ENCODE measurements around the gene NANS.
A peak's percentile ranks its signal among the peaks of the same experiment; 100 is the strongest.
"Not testable (repeated sequence)": the region's sequence is repeated elsewhere in the genome, so short reads cannot be mapped to it uniquely, and the experiment has no call there.

Gene NANS

DNA sequence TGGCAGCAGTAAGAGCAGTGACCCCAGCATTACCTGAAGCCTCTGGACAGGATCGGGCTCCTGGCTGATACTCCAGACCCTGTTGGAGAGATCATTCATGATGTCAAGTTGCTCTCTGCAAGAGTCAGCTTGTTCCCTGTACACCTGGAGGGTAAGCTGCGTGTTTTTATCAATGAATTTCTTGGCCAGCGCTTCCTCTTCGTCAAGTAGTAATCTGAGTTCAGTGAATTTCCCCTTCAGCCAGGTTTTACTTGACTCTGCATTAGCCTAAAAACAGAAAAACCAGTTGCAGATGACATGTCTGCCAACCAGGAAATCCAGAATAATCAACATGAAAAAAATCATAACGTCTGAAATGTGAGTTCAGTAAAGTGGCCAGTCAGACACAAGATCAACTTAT lies 43.4 kb downstream of the NANS start:
- no peak for DNase-seq (ENCODE audit: low read depth in 1 of 2, low spot score in 1 of 2)

DNA sequence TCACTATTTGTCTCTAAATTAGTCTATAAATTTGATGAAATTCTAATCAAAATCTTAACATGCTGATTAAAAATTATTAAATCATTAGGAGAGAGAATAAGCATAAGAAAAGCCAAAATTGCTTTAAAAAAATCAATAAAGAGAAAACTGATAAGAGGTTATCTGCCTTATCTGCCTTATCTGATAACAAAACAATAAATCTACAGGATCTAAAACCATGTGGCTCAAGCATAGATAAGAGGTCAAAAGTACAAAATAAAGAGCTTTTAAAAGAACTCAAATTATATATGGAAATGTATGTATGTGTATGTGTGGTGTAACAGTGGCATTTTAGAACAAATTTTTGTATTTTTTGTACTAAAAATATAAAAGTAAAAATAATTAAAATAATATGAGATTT lies 43.9 kb downstream of the NANS start:
- DNase-seq (ENCODE audit: low read depth in 1 of 2, low spot score in 1 of 2) = no peak

DNA sequence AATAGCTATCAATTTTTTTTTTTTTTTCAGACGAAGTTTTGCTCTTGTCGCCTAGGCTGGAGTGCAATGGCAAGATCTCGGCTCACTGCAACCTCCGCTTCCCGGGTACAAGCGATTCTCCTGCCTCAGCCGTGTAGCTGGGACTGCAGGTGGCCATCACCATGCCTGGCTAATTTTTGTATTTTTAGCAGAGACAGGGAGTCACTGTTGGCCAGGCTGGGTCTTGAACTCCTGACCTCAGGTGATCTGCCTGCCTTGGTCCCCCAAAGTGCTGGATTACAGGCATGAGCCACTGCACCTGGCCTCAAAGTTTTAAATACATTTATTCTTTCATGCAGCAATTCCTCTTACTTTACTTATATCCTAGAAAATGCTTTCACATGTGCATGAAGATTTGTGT lies 44.9 kb downstream of the NANS start:
- DNase-seq (ENCODE audit: low read depth in 1 of 2, low spot score in 1 of 2) = no peak

DNA sequence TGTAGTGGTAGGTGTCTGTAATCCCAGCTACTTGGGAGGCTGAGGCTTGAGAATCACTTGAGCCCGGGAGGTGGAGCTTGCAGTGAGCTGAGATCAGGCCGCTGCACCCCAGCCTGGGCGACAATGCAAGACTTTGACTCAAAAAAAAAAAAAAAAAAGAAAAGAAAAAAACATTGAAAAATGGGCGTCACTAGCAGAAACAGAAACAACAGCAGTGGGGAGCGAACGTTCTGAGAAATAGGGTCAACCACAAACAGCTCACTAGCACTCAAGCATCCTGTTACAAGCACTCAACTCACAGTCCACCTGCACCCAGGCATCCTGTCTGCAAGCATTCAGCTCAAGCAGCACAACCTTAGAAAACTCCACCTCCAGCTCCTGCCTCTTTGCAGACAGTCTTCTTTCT lies 45.3 kb downstream of the NANS start:
- DNase-seq (ENCODE audit: low read depth in 1 of 2, low spot score in 1 of 2) = peak; percentile 55 to 63

DNA sequence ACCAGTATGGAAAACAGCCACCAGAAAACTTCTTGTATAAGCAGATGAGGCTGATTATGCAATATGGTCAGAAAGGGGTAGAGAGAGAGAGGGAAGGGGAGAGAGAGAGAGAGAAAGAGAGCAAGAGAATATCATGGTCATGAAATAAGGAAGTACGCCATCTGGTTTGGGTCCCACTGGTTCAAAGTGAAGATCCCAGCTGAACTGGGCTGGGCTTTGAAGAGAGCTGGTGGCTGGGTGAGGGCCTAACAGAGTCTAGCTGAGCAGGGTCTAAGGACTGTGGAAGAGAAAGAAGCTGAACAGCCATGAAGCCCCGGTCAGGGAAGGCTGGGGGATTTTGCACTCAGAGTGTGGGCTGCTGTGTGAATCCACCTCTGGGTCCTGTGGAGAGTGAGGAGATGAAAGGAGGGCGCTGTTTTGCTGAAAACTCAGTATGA lies 47.9 kb downstream of the NANS start:
- no peak for DNase-seq (ENCODE audit: low read depth in 1 of 2, low spot score in 1 of 2)

DNA sequence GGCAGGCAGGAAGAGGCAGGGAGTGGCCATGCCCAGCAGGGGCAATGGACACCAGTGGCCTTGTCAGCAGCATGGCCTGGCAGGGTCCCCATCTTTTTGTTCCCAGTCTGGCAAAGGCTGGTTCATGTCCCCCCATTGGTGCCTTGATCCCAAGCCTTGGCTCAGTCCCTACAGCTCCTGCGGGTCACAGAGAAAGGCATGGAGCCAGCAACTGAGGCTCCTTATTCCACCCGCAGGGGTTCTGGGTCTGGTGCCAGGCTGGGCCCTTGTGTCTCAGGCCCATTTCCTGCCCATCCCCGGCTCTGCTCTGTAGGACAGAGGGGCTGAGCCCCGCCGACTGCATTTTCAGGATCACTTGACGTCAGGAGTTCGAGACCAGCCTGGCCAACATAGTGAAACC lies 48.5 kb downstream of the NANS start:
- no peak for DNase-seq (ENCODE audit: low read depth in 1 of 2, low spot score in 1 of 2)

DNA sequence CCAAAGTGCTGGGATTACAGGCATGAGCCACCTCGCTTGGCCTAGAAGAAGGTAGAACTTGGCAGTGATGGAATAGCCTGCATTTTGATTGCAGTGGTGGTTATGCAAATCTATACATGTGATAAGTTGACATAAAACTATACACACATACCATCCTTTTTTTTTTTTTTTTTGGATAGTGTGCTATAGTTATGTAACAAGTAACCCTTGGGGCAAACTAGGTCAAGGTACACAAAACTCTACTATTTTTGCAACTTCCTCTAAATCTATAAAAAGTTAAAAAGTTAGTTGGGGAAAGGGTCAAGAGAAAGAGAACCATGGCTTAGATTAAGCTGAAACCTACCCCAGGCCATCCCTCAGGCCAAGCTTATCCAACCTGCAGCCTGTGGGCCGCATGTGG lies 51.4 kb downstream of the NANS start:
- DNase-seq (ENCODE audit: low read depth in 1 of 2, low spot score in 1 of 2) = no peak

DNA sequence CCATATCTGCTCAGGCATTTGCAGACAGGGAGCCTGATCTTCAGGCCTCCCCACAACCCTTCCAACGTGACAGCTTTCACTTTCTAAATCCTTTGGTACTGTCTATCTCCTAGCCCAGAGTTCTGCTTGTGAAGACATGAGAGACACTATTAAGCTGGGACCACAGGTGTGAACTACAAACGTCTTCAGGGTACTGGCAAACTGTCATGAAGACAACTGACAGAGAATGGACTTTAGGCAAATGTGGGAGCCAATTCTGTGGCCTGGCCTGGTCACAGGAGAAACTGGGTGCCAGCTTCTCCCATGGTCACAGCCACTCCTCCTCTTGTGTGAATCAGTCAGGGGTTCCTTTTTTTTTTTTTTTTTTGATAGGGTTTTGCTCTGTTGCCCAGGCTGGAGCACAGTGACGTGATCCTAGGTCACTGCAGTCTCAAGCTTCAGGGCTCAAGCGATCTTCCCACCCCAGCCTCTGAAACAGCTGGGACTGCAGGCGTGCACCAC lies 52.0 kb downstream of the NANS start:
- no peak for DNase-seq (ENCODE audit: low read depth in 1 of 2, low spot score in 1 of 2)

DNA sequence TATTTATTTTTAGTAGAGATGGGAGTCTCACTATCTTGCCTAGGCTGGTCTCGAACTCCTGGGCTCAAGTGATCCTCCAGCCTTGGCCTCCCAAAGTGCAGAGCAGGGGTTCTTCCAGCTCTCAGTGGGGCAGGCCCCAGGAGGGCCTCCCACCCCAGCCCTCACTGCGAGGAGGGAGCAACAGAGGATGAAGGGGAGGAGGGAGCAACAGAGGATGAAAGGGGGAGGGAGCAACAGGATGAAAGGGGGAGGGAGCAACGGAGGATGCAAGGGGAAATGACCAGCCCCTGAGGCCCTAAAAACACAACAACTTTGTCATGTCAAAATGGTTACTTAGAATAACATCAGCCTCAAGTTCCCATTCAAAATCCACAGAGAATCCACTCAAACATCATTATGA lies 52.5 kb downstream of the NANS start:
- no peak for DNase-seq (ENCODE audit: low read depth in 1 of 2, low spot score in 1 of 2)

DNA sequence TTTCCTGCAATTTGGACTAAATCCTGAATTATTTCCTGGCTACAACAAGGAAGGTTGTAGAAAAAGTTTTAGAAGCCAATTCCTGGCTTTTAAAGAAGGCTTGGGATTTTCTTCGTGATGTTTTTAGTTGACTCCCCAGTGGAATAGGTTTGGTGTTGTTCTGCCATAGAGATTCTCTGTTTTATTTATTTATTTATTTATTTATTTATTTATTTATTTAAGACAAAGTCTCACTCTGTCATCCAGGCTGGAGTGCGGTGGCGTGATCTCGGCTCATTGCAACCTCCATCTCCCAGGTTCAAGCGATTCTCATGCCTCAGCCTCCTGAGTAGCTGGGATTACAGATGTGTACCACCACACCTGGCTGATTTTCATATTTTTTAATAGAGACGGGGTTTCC lies 60.6 kb downstream of the NANS start:
- not testable (repeated sequence) for DNase-seq (ENCODE audit: low read depth in 1 of 2, low spot score in 1 of 2)

DNA sequence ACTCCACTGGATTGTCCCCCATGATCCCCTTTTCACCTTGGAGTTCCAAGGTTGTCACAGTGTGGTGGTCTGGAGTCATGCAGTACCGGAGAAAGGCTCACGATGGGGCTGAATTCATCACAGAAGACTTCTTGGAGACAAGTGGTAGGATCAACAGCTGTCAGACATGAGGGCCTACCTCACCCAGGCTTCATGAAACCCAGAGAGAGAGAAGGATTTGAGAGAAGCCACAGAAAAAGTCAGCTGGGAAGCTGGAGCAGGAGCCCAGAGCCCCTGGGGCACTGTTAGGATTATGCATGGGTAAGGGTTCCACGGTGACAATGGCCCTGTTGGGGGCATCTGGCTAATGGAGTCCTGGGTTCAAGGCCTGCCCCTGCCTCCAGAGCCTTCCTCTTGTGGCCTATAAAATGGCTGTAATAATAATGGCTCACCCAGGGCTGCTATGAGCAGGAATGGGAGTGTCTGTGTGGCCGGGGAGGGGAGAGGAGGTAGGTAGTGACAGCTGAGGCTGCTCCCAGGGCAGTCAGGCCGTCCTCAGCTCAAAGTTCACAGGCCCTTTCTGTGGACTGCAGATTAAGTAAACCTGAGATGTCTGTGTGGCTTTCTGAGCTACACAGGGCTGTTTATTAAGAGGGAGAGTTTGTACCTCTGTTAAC lies 61.6 kb downstream of the NANS start:
- DNase-seq (ENCODE audit: low read depth in 1 of 2, low spot score in 1 of 2) = peak in 1 of 2 donors; percentile 7

DNA sequence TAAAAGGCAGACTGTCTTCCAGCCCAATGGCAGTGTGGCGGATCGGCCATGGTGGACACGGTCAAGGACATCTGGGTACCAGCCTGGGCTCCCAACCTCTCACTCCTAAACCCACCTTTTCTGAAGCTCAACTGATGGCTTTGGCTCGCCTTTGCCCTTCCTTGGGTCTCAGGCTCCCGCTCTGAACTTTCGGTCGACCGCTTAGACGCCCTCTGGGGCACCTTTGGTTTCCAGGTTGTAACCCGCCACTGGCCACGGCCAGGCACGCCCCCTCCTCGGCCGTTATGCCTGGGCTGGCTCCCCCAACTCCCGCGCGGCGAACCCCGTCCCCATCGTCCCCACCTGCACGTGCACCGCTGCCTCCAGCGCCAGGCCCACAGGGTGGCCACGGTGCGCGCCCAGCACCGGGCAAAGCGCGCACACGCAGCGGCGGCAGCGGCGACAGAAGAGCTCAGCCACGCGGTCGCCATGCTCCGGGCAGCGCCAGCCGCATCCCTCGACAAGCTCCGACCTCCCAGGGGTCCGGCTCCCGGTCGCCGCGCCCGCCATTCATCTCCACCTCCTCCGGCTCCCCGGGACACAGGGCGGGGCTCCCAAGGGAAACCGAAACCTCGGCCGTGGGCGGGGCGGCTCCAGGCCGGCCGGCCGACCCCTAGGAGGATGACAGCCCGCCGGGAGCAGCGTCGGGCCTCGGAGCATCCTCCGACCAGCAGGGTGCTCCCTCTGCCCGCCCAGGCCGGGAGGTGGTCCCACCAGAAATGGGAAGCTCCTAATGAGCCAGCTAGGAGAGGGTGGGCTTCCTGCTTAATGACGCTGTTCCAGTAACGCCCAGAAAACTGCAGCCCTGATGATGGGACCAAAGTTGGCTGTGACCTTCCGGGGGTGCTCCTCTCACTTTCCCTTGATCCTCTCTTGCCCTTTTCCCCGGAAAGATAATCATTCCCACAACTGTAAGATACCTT lies 62.4 kb downstream of the NANS start, which contains the start of gene TRIM14:
Gene TRIM14, minus strand, starts transcription at position 583 of the 962 bp plus-strand sequence. Its CDS starts 34 bp downstream, at position 549.
- peak in 1 of 2 donors; percentile 42 for DNase-seq (ENCODE audit: low read depth in 1 of 2, low spot score in 1 of 2)

DNA sequence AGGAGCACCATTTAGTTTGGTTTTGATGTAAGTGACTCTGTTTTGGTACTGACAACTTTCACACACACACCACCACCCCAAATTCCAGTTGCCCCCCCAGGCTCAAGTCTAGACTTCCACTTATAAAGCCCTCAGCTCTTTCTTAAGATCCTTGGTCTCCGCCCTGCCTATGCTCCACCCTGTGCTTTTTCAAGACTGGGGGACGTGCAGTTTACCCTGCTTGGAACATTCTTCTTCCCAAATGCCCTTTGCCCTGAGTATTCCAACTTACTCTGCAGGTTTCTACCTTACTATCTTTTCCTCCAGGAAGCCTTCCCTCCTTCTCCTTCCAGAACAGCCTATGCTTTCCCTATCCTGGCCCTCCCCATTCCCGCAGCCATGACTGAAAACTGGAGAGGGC lies 63.9 kb downstream of the NANS start:
- DNase-seq (ENCODE audit: low read depth in 1 of 2, low spot score in 1 of 2) = no peak

DNA sequence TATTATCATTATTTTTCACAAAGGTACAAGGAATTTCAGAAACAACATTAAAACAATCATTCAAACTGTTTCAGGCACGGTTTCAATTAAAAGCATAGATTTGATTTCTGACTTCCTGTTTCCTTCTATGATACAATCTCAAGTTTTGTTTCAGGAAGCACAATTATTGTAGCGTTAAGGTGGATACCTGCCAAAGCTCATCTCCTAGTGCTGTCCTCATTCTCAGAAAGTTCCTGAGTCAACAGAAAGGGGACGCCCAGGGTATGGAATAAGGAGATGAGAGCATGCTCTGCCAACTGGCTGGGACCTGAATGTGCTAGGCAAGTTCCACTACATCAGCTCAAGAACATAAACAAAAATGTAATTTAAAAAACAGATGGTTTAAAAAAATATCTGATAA lies 64.5 kb downstream of the NANS start:
- DNase-seq (ENCODE audit: low read depth in 1 of 2, low spot score in 1 of 2) = no peak

DNA sequence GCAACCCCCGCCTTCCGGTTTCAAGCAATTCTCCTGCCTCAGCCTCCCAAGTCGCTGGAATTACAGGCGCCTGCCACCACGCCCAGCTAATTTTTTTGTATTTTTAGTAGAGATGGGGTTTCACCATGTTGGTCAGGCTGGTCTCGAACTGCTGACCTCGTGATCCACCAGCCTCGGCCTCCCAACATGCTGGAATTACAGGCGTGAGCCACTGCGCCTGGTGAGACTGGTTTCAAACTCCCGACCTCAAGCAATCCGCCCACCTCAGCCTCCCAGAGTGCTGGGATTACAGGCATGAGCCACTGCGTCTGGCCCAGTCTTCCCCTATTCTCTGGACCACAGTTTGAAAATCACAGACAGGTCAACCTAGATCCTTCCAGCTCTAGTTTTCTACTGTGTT lies 67.6 kb downstream of the NANS start:
- DNase-seq (ENCODE audit: low read depth in 1 of 2, low spot score in 1 of 2) = not testable (repeated sequence)

DNA sequence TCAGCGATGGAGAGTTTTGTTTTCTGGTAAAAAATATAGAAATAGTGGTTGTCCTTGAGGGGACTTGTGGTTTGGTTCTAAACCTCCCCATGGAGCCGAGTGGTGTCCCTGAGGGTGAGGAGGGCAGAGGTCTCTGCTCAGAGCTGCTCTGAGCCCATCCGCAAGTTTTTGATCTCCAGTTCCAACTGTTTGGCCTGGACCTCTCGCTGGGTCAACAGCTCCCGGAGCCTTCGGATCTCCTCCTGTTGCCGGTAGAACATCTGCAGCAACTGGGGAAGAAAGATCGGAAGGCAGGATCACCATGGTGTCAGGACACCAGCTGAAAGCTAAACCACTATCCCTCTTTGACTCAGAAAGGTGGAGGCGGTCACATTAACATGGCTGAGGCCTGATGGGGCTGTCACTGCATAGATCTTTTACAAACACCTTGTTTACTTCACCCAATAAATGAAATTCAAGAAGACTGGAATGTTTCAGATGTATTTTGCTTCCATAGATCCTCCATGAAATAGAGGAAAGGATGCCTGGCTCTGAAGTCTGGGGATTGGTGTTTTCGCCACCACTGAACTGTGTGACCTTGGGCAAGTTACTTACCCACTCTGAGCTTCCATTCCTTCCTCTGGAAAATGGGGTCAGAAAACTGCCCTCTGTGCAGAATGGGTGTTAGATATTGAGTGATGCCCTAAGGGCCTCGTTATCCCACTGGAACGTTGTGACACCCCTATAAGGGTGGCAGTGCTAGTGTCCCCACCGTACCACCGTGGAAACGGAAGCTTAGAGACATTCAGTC lies 68.3 kb downstream of the NANS start:
- DNase-seq (ENCODE audit: low read depth in 1 of 2, low spot score in 1 of 2) = no peak

DNA sequence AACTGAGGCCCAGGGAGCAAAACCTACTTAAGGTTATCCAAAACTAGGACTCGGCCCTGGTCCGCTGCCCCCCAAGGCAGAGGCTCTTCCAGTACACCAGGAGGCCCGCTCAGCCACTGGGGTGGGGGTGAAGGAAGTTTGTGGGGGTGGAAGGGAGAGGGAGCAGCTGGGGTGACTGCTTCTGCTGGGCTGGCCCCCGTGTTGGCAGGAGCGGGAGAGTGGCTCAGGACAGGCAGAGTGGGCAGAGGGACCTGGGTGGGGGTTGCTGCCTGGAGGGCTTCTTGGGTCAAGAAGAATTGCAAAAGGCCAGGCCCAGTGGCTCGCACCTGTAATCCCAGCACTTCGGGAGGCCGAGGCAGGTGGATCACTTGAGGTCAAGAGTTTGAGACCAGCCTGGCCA lies 70.7 kb downstream of the NANS start:
- DNase-seq (ENCODE audit: low read depth in 1 of 2, low spot score in 1 of 2) = no peak

DNA sequence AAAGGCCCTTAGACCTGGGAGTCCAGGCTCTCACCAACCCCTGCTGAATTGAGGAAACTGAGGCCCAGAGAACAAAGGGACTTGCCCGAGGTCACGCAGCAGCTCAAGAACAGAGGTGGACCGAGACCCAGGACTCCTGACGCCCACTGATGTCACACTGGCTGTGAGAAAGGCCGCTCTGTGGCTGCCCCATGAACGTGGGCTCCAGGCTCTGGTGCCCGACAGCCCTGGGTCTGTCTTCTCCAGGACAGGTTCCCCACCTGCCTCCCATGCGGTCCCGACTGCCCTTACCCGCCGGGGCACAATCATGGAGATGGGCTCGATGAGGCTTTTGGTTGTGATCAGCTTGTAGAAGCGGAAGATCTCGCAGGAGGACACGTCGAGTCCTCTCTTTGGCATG lies 71.8 kb downstream of the NANS start:
- no peak for DNase-seq (ENCODE audit: low read depth in 1 of 2, low spot score in 1 of 2)

DNA sequence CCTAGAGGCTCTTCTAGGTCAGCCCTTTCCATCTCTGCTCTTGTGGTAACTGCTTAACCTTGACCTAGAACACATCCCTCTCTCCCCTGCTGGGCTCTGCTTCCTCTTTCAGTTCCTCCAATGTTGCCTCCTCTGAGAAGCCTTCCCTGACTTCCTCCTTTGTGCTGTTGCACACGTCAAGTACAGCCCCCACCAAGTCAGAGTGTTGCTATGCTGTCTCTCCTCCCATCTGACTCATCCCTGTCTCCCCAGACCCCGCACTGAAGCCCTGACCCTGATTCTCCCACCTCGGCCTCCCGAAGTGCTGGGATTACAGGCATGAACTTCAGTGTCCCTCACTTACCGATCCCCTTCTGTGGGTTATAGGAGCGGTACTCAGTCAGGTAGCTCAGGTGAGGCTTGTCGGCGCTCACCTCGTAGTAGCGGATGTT lies 72.9 kb downstream of the NANS start:
- no peak for DNase-seq (ENCODE audit: low read depth in 1 of 2, low spot score in 1 of 2)

DNA sequence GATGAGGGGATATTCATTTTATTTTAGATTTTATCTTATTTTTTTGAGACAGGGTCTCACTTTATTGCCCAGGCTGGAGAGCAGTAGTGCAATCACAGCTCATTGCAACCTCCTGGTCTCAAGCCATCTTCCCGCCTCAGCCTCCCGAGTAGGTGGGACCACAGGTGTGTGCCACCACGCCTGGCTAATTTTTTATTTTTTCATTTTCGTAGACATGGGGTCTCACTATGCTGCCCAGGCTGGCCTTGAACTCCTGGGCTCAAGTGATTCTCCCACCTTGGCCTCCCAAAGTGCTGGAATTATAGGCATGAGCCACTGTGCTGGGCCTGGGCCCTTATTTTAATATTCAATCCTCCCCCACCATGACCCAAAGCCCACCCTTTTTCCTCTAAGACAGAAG lies 73.5 kb downstream of the NANS start:
- not testable (repeated sequence) for DNase-seq (ENCODE audit: low read depth in 1 of 2, low spot score in 1 of 2)

DNA sequence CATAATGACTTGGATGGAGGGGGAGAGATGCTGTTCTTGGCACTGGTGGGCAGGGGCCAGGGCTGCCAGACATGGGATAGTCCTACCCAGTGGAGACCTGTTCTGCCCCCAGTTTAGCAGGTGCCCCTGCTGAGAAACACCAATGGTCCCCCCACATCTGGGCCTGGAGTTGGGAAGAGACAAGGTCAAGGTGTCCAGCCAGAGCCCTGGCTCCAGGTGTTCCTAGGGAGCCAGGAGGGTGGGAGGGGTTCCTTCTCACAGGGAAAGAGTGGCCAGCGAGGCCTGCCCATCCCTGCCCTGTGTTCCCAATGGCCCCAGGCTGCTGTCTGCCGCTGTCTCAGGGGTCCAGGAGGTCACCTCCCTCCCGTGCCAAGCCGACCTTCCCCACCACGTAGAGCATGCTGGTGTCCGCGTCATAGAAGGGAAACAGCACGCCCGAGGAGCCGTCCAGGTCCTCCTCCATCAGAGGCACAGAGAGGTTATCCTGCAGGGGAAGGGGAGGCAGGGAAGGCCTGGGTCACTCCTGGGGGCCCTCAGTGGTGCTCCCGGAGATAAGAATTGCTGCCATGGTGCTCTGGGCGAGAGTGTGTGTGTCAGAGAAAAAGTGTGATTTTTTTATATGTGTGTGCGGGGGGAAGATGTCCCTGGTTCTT lies 74.2 kb downstream of the NANS start:
- no peak for DNase-seq (ENCODE audit: low read depth in 1 of 2, low spot score in 1 of 2)

Data from activated T-helper 1 cell treated with anti-CD3 and anti-CD28 coated beads, Interleukin-2, amount 50 U/mL, for 16 hours (primary cell).